Spleen (tissue), 11 donors: ENCODE data around the gene MYL5. TPM values are rescaled to one million over a fixed set of nuclear protein-coding genes. Genes with fewer than 3 reads are reported as not detected.
A peak's percentile ranks its signal among the peaks of the same experiment; 100 is the strongest.

Experiments used
- DNase-seq: peaks from one replicate; pipeline ENCODE4 v3.0.0-alpha.2; 2020
- H3K27ac ChIP-seq, 8 donors: fragments of 200-600 bp; sonication (generic) in 7 of 8; 1 replicate in 4 of 8; 2 replicates in 4 of 8; pipeline versions ENCODE4 v1.5.0 to v1.8.0; 2016 to 2021; ENCODE audit warnings: inconsistent platforms in 4 of 8, mild to moderate bottlenecking in 4 of 8, moderate library complexity in 1 of 8
- H3K27me3 ChIP-seq, 7 donors: fragments of 200-600 bp; sonication (generic) in 6 of 7; replicated peaks in 1 of 7; 1 replicate in 4 of 7; 2 replicates in 3 of 7; pipeline versions ENCODE4 v1.5.0 to v1.8.0; 2016 to 2021; ENCODE audit warnings: inconsistent platforms in 3 of 7, mild to moderate bottlenecking in 1 of 7
- H3K36me3 ChIP-seq, 6 donors: fragments of 200-600 bp; sonication (generic) in 5 of 6; 1 replicate in 4 of 6; 2 replicates in 2 of 6; pipeline versions ENCODE4 v1.5.0 to v1.8.0; 2016 to 2021; ENCODE audit warnings: inconsistent platforms in 2 of 6
- H3K4me1 ChIP-seq, 6 donors: fragments of 200-600 bp; sonication (generic) in 5 of 6; 1 replicate in 3 of 6; 2 replicates in 3 of 6; pipeline versions ENCODE4 v1.5.0 to v1.8.0; 2016 to 2021; ENCODE audit warnings: inconsistent platforms in 3 of 6
- H3K4me3 ChIP-seq, 8 donors: fragments of 200-600 bp; sonication (generic) in 7 of 8; 1 replicate in 4 of 8; 2 replicates in 4 of 8; pipeline versions ENCODE4 v1.5.0 to v1.8.0; 2016 to 2021; ENCODE audit warnings: inconsistent platforms in 4 of 8, mild to moderate bottlenecking in 4 of 8, moderate library complexity in 2 of 8
- H3K9me3 ChIP-seq, 8 donors: fragments of 200-600 bp; sonication (generic) in 7 of 8; 1 replicate in 4 of 8; 2 replicates in 4 of 8; pipeline versions ENCODE4 v1.5.0 to v1.8.0; 2016 to 2021; ENCODE audit warnings: inconsistent platforms in 4 of 8
- POLR2A ChIP-seq, 3 donors: fragments of 450-650 bp; IDR thresholded peaks; one replicate each; pipeline ENCODE4 v1.5.1; 2017; ENCODE audit warnings: antibody characterized with exemption in 3 of 3, mild to moderate bottlenecking in 1 of 3
- POLR2AphosphoS5 ChIP-seq, 3 donors: sonication (generic); formaldehyde crosslinking; IDR thresholded peaks; one replicate each; pipeline ENCODE4 v1.5.1; 2017; ENCODE audit warnings: antibody characterized with exemption in 3 of 3
- WGBS, 5 donors: extraction: QIAGEN DNeasy Blood & Tissue Kit in 3 of 5; methylation state at CpG; one replicate each; pipeline versions ENCODE4 v1.1.5 to v1.1.7; 2013 to 2018; 5-methylcytosine and 5-hydroxymethylcytosine counted together
- intact Hi-C: fragments of 100-400 bp; cut with DNase I; formaldehyde crosslinking; loops from one replicate; pipeline ENCODE4 v1.15.0; 2023; ENCODE audit warnings: low total_unique reads
- polyA plus RNA-seq, 3 donors: library from polyadenylated mRNA; stranded (reverse); fragments of 200-250 nt; gene quantifications; one replicate each; pipeline ENCODE4 v1.2.1, GENCODE V29; 2013
- total RNA-seq, 7 donors: library from RNA; depleted of rRNA in 3 of 7; stranded (reverse); fragments of >200 nt in 3 of 7; fragmentation: NEBNext Ultra II Directional in 4 of 7; extraction: Animal tissue kit (Norgen Biotek cat#: 25700) in 4 of 7; gene quantifications; one replicate each; pipeline versions ENCODE4 v1.1.0 to v1.2.1, GENCODE V29; 2016 to 2021
- TF ChIP-seq, protein P1 (sequence below), 11 experiments: fragments of 200-600 bp in 7 of 11; fragments of 450-650 bp in 4 of 11; sonication (generic) in 4 of 11; IDR thresholded peaks in 8 of 11; conservative IDR thresholded peaks in 3 of 11; 1 replicate in 7 of 11; 2 replicates in 4 of 11; pipeline versions ENCODE4 v1.4.0 to v1.8.0; 2016 to 2021; ENCODE audit warnings: antibody characterized with exemption in 11 of 11, inconsistent platforms in 4 of 11, mild to moderate bottlenecking in 1 of 11
- donor health status: healthy with polysubstance abuse.
- donor health status: DM: no; HTN: no; CAD: no; lungs with moderate emphysema.
- donor health status: DM: no; HTN: no; CAD: no.
- donor health status: Bipolar disorder and iron deficiency.
- donor health status: healthy.
- donor health status: DM: no; HTN: no; CAD: no.
- donor health status: DM: yes; HTN: yes; CAD: no.

MYL5 gene
- total and polyA plus RNA-seq, 10 donors, result 9.2 to 32.6 (median 19.2) TPM

DNA sequence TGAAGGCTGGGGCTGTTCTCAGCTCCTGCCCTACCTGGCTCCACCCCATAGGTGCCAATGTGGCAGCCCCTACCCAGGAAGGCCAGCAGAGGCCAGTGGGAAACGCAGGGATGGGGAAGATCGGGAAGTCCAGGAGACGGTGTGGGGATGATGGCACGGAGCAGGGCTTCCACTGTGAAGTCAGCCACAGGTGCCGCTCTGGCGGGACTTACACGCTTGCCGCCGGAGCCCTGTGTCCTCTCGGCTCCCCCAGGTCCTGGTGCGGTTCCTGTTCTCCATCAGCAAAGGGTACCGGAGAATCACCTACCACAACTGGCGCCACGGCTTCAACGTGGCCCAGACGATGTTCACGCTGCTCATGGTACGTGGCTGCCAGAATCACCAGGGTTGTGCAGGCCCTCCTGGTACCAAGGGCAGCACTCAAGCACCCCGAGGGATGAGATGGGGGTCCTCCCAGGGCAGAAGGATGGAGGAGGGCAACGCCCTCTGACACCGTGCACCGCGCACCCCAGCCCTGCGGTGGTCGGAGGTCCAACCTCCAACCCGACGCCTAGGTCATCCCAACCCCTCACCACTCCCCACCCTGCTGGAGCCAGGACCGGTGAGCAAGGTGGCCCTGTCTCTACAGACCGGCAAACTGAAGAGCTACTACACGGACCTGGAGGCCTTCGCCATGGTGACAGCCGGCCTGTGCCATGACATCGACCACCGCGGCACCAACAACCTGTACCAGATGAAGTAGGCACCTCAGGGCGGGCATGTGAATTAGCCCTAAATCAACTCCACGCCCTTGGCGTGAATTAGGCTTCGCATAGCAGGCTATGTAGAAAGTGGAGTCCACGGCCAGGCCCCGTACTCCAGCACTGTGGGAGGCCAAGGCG lies 12.2 kb upstream of the MYL5 start:
- Histone ChIP-seq H3K27me3 (no peaks in the 10 kb centered on the region), H3K4me1 (peaks cover 3 to 34% (median 19%) of the 10 kb centered on the region in 6 donors), H3K4me3 (no peak overlapping the region), H3K27ac (no peak overlapping the region), H3K9me3 (no peaks in the 10 kb centered on the region), H3K36me3 (peaks cover 0 to 8% (median 0%) of the 10 kb centered on the region in 6 donors)
- DNase-seq, result peak; percentile 75
- TF ChIP-seq POLR2A (IDR thresholded peaks at IDR 0.05) (no peak), POLR2AphosphoS5 (IDR thresholded peaks at IDR 0.05) (no peak)
- TF ChIP-seq, protein P1, sequence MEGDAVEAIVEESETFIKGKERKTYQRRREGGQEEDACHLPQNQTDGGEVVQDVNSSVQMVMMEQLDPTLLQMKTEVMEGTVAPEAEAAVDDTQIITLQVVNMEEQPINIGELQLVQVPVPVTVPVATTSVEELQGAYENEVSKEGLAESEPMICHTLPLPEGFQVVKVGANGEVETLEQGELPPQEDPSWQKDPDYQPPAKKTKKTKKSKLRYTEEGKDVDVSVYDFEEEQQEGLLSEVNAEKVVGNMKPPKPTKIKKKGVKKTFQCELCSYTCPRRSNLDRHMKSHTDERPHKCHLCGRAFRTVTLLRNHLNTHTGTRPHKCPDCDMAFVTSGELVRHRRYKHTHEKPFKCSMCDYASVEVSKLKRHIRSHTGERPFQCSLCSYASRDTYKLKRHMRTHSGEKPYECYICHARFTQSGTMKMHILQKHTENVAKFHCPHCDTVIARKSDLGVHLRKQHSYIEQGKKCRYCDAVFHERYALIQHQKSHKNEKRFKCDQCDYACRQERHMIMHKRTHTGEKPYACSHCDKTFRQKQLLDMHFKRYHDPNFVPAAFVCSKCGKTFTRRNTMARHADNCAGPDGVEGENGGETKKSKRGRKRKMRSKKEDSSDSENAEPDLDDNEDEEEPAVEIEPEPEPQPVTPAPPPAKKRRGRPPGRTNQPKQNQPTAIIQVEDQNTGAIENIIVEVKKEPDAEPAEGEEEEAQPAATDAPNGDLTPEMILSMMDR (IDR thresholded peaks at IDR 0.05 in 8 of 11, conservative IDR thresholded peaks at IDR 0.05 in 3 of 11), result no peak
- intact Hi-C loops, result no loop called here
- 94 to 97% (median 96%) methylated on average over 21 to 42 of the region's 42 CpGs for WGBS, 5 donors

DNA sequence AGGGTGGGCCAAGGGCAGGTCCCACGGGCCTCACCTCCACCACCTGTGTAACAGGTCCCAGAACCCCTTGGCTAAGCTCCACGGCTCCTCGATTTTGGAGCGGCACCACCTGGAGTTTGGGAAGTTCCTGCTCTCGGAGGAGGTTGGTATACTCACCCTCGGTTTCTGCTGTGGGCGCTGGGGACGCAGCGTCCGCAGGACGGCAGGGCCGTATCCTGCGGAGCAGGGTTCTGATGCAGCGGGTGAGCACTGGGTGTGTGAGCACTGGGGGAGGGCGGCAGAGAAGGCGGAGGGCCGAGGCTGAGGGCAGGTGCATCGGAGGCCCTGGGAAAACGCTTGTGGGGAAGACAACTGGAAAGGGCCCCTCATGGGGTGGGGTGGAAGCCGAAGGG lies 11.3 kb upstream of the MYL5 start:
- Histone ChIP-seq H3K27ac (peak overlapping the region in 6 of 8 donors; percentile 74 to 93 (median 84)), H3K36me3 (peaks cover 0 to 8% (median 0%) of the 10 kb centered on the region in 6 donors), H3K9me3 (no peaks in the 10 kb centered on the region), H3K4me1 (peaks cover 3 to 34% (median 19%) of the 10 kb centered on the region in 6 donors), H3K4me3 (peak overlapping the region; percentile 52 to 98 (median 78)), H3K27me3 (no peaks in the 10 kb centered on the region)
- no peak for DNase-seq
- TF ChIP-seq, protein P1 (IDR thresholded peaks at IDR 0.05 in 8 of 11, conservative IDR thresholded peaks at IDR 0.05 in 3 of 11), result no peak
- TF ChIP-seq POLR2AphosphoS5 (IDR thresholded peaks at IDR 0.05) (no peak), POLR2A (IDR thresholded peaks at IDR 0.05) (no peak)
- intact Hi-C loops, result no loop called here
- WGBS, 5 donors, result 37 to 53% (median 41%) methylated on average over 14 to 20 of the region's 20 CpGs

DNA sequence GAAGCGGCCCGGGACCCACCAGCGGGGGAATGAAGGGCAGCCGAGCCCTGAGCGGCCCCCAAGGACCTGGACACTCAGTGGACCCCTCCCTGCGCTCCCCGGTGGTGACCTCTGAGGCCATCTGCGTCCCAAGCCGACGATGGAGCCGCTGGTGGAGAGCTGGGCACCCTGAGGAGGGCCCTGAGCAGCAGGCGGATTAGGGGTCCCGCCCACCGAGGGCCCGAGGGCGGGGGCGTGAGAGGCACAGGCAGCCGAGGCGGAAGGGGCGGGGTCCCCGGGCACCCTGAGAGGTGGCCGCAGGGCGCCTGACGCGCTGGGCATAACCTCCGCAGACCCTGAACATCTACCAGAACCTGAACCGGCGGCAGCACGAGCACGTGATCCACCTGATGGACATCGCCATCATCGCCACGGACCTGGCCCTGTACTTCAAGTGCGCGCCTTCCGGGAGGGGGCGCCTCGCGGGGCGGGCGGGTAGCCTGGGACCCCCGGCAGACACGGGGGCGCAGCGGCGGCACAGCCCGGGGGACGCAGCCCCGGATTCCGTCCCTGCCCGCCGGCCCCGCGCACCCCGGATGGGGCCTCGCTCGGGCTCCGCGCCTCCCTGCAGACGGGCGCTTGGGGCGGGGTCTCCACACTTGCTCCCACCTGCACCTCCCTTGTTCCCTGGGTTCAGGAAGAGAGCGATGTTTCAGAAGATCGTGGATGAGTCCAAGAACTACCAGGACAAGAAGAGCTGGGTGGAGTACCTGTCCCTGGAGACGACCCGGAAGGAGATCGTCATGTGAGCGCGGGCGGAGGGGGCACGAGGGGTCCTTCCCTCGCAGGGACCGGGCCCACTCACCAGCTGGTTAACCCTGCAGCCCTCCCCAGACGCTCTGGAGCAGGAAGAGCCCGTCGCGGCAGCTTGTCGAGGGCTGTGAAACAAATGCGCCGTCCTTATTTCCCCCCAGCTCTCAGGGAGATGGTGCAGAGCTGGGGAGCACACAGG lies 10.6 kb upstream of the MYL5 start:
- TF ChIP-seq POLR2AphosphoS5 (IDR thresholded peaks at IDR 0.05) (peak; percentile 78 to 84 (median 81)), POLR2A (IDR thresholded peaks at IDR 0.05) (no peak)
- TF ChIP-seq, protein P1 (IDR thresholded peaks at IDR 0.05 in 8 of 11, conservative IDR thresholded peaks at IDR 0.05 in 3 of 11), result peak in 2 of 11 experiments; percentile 8 to 26
- peak; percentile 95 for DNase-seq
- peak overlapping the region; percentile 52 to 98 (median 78) for H3K4me3 ChIP-seq
- no peaks in the 10 kb centered on the region for H3K9me3 ChIP-seq
- H3K27me3 ChIP-seq, result no peaks in the 10 kb centered on the region
- H3K36me3 ChIP-seq, result peaks cover 0 to 8% (median 0%) of the 10 kb centered on the region in 6 donors
- H3K4me1 ChIP-seq, result peaks cover 3 to 34% (median 19%) of the 10 kb centered on the region in 6 donors
- peak overlapping the region; percentile 74 to 93 (median 81) for H3K27ac ChIP-seq
- intact Hi-C loops, result no loop called here
- 1 to 5% (median 1%) methylated on average over 23 to 80 of the region's 80 CpGs for WGBS, 5 donors
